IPS-NIHi11 (cell line): ENCODE data around the gene SLC29A2.
"Not testable (repeated sequence)": the region's sequence is repeated elsewhere in the genome, so short reads cannot be mapped to it uniquely, and the experiment has no call there.

Experiments
- DNase-seq: peaks from one replicate; pipeline ENCODE4 v3.0.0; 2012; ENCODE audit warnings: mixed read lengths, low spot score

The SLC29A2 gene

DNA sequence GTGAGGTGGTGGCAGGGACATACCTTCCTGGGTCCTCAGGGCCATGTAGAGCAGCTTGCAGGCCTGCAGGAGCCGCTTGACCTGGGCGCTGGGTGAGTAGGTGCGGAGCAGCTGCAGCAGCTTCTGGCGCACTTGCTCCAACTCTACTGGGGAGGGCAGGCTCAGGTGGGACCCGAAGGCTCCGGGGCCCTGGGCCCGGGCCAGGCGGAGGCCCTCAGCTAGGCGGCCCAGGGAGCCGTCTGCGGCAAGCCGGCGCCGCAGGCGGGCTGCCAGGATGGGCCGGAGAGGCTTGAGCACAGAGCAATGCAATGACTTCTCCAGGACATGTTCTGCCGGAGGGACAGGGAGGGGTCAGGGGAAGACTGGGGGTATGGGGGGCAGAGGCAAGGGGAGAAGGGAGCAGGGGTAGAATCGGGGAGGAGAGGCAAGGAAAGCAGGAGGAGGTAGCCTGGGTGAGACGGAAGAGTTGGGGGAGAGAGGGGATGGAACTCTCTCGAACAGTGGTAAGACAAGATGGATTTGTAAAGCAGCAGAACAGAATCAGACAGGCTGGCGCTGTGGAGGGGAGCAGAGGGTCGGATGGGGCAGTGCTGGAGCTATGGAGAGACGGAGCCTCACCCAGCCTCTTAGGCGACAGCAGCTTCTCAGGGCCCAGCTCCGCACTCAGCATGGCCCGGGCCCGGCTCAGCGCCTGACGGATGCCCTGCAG, 37.5 kb downstream of the SLC29A2 start:
- DNase-seq, result no peak

GRCh38 chr11:66333220-66333877, 38.2 kb downstream of the SLC29A2 start:
- no peak for DNase-seq

DNA sequence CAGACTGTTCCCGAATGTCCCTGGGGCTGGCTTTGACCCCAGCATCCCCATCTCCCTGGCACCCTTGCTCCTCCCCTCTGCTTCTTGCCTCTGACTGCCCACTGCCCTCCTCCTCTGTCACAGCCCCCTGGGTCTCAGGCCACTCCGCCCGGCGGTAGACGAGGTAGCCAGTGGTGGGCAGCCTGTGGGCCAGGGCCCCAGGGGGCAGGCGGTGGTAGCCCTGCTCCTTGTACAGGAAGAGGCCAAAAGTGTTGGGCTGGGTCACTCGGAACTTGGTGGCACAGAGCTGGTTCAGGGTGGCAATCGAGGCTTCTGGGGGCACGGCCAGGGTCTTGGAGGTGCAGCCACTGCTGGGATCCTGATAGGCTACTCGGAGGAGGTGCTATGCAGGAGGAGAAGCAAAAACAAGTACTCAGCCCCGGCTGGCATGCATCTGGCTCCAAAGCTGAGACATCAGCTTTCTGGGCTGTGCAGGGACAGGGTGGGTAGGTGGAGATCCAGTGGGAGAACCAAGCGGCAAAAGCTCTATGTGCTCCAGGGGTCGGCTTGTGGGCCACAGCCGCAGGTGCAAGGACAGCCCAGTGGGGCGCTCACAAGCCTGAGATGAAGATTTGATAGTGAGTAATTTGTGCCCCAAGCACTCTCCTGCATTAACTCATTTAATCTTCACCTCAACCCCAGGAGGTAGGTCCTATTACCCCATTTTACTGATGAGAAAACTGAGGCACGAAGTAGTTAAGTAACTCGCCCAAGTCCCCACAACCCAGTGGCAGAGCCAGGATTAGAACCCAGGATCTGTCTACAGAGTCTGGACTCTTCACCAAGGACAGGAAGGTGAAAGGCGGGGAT, 39.0 kb downstream of the SLC29A2 start:
- no peak for DNase-seq

DNA sequence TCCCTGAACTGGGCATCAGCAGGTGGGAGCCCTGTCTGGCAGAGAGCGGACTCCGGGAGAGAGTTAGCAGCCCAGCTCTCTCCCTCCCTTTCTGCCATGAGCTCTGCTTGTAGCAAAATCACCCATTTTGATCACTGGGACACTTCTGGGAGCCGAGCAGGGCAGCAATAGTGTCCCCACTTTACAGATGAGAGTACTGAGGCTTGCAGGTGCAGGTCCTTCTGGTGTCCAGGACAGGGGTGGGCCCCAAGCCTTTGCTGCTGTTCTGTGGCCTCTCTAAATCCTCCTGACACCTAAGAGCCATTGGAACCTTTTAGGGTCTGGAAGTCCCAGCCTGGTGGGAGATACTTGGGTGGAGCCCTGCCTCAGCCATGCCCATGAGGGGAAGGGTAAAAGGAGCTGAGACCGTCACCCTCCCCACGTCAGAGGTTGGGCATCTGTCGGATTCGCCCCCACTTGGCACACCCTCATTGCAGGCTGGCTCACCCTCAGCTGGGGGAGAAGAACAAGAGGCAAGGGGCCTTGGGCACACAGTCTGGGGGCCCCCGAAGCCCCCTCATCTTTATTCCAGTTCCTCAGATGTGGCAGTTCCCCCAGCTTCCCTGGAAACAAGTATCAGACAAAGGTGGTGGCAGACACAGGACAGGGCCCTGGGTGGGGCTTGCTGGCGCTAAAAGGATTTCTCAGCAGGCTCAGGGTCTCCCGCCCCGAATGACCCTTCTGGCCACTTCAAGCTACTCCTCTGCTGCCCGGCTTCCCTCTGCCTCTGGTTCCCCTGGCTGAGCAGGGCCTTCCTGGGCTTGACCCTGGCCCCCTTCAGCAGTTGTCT, 39.8 kb downstream of the SLC29A2 start:
- no peak for DNase-seq

GRCh38 chr11:66330931-66331330, 40.6 kb downstream of the SLC29A2 start:
- DNase-seq, result no peak

- DNase-seq, result no peak
Observed at GRCh38 chr11:66329165-66329673, 42.3 kb downstream of the SLC29A2 start.

- peak; percentile 86 for DNase-seq
Observed at GRCh38 chr11:66328302-66329144, 43.0 kb downstream of the SLC29A2 start.

GRCh38 chr11:66328031-66328301, 43.6 kb downstream of the SLC29A2 start:
- DNase-seq, result no peak

DNA sequence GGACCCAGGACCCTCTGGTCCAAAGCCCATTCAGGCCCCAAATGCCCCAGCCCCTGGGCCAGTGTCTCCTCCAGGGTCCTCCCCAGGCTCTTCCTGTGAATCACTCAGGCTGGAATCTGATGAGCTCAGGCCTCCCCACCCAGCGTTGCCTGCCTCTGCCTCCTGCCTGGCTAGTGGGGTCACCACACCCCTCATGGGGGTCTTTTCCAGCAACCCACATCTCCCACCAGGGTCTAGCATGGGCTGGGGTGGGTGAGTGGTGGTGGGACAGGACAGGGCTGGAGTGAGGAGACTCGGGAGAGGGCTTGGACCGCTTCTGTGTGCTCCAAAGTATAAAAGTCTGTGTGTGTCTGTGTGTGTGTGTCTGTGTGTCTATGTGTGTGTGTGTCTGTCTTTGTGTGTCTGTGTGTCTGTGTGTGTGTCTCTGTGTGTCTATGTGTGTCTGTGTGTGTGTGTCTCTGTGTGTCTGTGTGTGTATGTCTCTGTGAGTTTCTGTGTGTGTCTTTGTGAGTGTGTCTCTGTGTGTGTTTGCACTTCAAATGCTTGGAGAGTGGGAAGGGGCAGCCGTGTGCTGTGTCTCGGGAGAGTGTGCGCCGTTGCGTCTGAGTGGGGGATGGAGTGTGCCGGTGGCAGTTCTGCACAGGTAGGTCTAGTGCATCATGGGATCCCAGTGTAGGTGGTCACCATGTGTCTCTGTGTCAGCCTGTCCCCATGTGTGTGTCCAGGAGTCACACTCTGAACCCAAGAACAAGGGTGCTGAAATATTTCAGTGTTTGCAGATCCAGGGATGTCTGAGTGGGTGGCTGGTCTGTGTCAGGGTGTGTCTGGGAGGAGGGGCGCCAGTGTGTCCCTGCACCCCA, 44.2 kb downstream of the SLC29A2 start:
- DNase-seq, result no peak

DNA sequence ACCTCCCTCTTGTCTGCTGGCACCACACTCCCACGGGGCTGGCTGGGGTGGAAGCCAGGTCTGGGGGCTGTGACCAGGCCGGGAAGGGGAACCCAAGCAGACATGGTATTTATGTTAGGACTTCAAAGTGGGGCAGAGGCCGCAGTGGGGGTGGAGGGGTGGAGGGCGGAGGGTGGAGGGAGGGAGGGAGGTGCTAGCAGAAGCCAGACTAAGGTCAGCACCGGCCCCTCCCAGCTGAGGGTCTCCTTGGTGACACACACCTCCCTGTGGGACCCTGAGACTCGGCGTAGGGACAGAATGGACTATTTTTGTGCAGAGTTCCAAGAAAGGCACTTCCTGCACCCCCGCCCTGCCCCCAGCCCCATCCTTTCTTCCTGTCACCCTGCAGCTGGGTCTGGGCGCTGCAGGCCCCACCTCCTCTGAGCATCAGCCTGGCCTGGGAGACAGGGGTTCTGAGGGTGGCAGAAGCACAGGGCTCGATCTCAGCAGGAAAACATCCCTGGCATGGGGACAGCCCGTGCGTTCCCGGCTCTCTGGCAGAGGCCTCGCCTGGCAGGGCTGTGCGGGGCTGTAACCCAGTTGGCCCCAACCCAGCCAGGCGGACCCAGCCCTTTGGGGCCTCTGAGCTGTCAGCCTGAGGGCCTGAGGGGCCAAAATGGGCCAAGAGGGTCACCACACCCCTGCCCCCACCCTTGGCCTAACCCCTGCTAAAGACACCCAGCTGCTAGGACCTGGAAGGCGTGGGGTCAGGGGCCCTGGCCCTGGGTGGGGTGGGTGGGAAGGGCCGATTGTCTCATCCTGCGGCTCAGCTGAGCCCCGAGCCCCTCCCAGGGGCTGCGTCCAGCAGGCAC, 45.1 kb downstream of the SLC29A2 start:
- DNase-seq, result no peak

DNA sequence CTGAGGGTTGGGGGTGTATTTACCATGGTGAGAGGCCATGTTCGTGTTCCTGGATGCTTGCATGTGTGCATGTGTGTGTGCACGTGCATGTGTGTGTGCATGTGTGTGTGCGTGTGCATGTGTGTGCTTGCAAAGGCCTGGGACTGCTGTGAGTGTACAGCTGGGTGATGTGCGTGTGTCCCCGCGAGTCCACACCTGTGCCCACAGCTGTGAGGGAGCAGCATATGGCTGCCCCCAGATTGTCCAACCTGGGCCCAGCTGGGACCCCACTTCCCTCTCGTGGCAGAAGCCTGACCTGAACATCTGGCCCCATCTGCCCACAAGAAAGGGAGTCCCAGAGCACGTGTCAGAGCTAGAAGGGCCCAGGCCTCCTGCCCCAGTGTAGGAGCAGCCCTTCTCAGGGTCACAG, 46.3 kb downstream of the SLC29A2 start:
- no peak for DNase-seq

DNA sequence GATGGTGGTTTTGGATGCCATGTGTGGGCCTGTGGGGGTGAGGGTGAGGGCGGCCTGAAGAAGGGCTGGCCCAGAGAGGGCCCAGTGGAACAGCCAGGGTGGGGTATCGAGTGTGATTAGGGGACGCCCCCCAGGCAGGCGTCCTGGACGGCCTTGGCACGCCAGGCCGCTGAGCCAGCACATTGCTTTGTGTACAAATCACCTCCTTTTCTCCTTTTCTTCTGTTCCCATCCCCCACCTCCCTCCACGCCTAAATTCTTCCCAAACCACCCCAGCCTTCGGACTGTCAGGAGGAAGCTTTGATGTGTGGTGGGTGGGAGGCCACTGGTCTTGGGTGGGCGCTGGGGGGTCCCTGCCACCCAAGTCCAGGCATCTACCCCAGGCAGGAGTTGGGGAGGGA, 46.9 kb downstream of the SLC29A2 start:
- DNase-seq, result no peak

DNA sequence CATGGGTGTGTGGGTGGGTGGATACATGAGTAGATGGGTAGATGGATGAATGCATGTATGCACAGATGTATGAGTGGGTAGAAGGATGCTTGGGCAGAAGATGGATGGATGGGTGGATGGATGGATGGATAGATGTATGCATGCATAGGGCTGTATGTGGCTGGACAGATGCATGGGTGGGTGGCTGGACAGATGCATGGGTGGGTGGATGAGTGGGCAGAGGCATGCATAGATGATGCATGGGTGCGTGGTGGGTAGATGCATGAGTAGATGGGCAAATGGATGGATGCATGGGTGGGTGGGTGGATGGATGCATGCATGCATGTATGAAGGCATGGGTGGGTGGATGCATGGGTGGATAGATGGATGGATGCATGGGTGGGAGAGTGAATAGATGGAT, 47.9 kb downstream of the SLC29A2 start:
- DNase-seq, result no peak

- no peak for DNase-seq
Observed at GRCh38 chr11:66322732-66323427, 48.7 kb downstream of the SLC29A2 start.

DNA sequence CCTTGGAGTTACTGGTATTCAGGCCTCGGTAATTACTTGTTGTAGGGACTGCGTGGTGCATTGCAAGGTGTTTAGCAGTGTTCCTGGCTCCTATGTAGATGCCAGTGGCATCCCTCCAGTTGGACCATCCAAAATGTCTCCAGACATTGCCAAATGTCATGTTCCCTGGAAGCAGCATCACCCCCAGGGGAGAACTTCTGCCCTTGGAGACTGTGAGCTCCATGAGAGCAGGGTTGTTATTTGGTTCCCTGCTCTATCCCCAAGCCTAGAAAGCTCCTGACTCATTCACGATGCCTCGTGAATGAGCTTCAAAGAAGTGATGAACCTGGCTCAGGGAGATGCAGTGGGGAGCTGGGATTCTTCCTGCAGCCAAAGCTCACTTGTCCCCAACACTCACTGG, 50.0 kb downstream of the SLC29A2 start:
- DNase-seq, result no peak

DNA sequence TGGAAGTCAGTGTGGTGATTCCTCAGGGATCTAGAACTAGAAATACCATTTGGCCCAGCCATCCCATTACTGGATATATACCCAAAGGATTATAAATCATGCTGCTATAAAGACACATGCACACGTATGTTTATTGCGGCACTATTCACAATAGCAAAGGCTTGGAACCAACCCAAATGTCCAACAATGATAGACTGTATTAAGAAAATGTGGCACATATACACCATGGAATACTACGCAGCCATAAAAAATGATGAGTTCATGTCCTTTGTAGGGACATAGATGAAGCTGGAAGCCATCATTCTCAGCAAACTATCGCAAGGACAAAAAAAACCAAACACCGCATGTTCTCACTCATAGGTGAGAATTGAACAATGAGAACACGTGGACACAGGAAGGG, 50.8 kb downstream of the SLC29A2 start:
- DNase-seq, result not testable (repeated sequence)

- DNase-seq, result not testable (repeated sequence)
Observed at GRCh38 chr11:66320289-66320688, 51.3 kb downstream of the SLC29A2 start.

- DNase-seq, result no peak
Observed at GRCh38 chr11:66318600-66318970, 53.0 kb downstream of the SLC29A2 start.
